ENCODE results near the gene PPP1CA. TPM values are rescaled to one million over a fixed set of nuclear protein-coding genes. Genes with fewer than 3 reads are reported as not detected.

The PPP1CA gene
- total and polyA plus RNA-seq, 4 donors: 62.4 to 92.9 (median 75.9) TPM

- TF ChIP-seq CTCF (IDR thresholded peaks at IDR 0.05; ENCODE audit: low read depth, low read length, missing input control): no peak
Observed at GRCh38 chr11:67396259-67396581, 5.4 kb downstream of the PPP1CA start (continued).

- WGBS: 90% methylated on average over 19 of the region's 19 CpGs
- H3K36me3 ChIP-seq (ENCODE audit: control insufficient read depth in 4 of 4, insufficient read depth in 3 of 4, low read depth in 1 of 4, low read length in 3 of 4): peaks cover 20 to 36% (median 22%) of the 10 kb centered on the region in 4 donors
- DNase-seq (ENCODE audit: low spot score): no peak
- no peaks in the 10 kb centered on the region for H3K27me3 ChIP-seq (ENCODE audit: control insufficient read depth in 4 of 4, insufficient read depth in 4 of 4, low read length in 3 of 4)
- H3K4me3 ChIP-seq (ENCODE audit: low read depth in 1 of 3, low read length in 3 of 3): no peak overlapping the region
- H3K9me3 ChIP-seq (ENCODE audit: control insufficient read depth in 4 of 4, low read length in 3 of 4): no peaks in the 10 kb centered on the region
- TF ChIP-seq GABPA (IDR thresholded peaks at IDR 0.05 in 1 of 2, conservative IDR thresholded peaks at IDR 0.05 in 1 of 2): no peak
- TF ChIP-seq FOXA1 (IDR thresholded peaks at IDR 0.05): no peak
- no peak for TF ChIP-seq HNF4A (conservative IDR thresholded peaks at IDR 0.05)
- no peak for TF ChIP-seq EGR1 (IDR thresholded peaks at IDR 0.05; ENCODE audit: low read depth in 2 of 2)
- no peak for TF ChIP-seq FOXA2 (IDR thresholded peaks at IDR 0.05)
- TF ChIP-seq RXRA (IDR thresholded peaks at IDR 0.05): no peak
- no peak for TF ChIP-seq ZBTB33 (IDR thresholded peaks at IDR 0.05)
- no peak for TF ChIP-seq CTCF (IDR thresholded peaks at IDR 0.05; ENCODE audit: low read depth, low read length, missing input control)
- TF ChIP-seq REST (IDR thresholded peaks at IDR 0.05): no peak
- TF ChIP-seq SP1 (IDR thresholded peaks at IDR 0.05): no peak
- H3K9ac ChIP-seq (ENCODE audit: low read depth in 1 of 2, low read length in 2 of 2): no peak overlapping the region
- H3K4me1 ChIP-seq (ENCODE audit: control insufficient read depth in 4 of 4, insufficient read depth in 4 of 4, low read length in 3 of 4): peaks cover 5 to 40% (median 22%) of the 10 kb centered on the region in 4 donors
- no peak overlapping the region for H3K27ac ChIP-seq (ENCODE audit: low read depth in 1 of 2, low read length in 2 of 2)
Observed at GRCh38 chr11:67395555-67396258, 6.0 kb downstream of the PPP1CA start.

Data from liver (tissue), 9 donors.